DND-41 (cell line): ENCODE results near the gene ALAS1.

Source experiments
- ATAC-seq: fragments of 200-7000 bp; cut with Tn5 transposase; 3 replicates; pipeline ENCODE4 v1.9.1; 2021; ENCODE audit warnings: low read depth; ENCODE audit not compliant: insufficient read depth
- DNase-seq: peaks from one replicate; pipeline ENCODE4 v3.0.0-alpha.2; 2020
- H2AFZ ChIP-seq: 2 replicates; pipeline ENCODE4 v1.6.0; 2012; ENCODE audit warnings: low read depth, low read length
- H3K27ac ChIP-seq: 2 replicates; pipeline ENCODE4 v1.5.1; 2012; ENCODE audit warnings: low read length, inconsistent platforms
- H3K27me3 ChIP-seq: fragments of 200-600 bp; sonication (generic); 2 replicates; pipeline ENCODE4 v1.6.0; 2012; ENCODE audit warnings: low read length, mild to moderate bottlenecking, inconsistent platforms; ENCODE audit not compliant: insufficient read depth, poor library complexity
- H3K36me3 ChIP-seq: 2 replicates; pipeline ENCODE4 v1.5.1; 2012; ENCODE audit warnings: low read length, inconsistent platforms; ENCODE audit not compliant: insufficient read depth
- H3K4me1 ChIP-seq: 2 replicates; pipeline ENCODE4 v1.5.1; 2012; ENCODE audit warnings: mild to moderate bottlenecking, low read length; ENCODE audit not compliant: insufficient read depth
- H3K4me2 ChIP-seq: 2 replicates; pipeline ENCODE4 v1.6.0; 2012; ENCODE audit warnings: mild to moderate bottlenecking, moderate library complexity, low read length, inconsistent platforms; ENCODE audit not compliant: insufficient read depth
- H3K4me3 ChIP-seq, 2 experiments: fragments of 200-600 bp in 1 of 2; shearing (Covaris generic) in 1 of 2; 2 replicates each; pipeline ENCODE4 v1.5.1; 2012 to 2016; ENCODE audit warnings: inconsistent platforms in 2 of 2, low read length in 2 of 2, mild to moderate bottlenecking in 2 of 2, low read depth in 1 of 2, moderate library complexity in 1 of 2
- H3K79me2 ChIP-seq: 2 replicates; pipeline ENCODE4 v1.6.0; 2012; ENCODE audit warnings: low read length, inconsistent platforms; ENCODE audit not compliant: insufficient read depth
- H3K9ac ChIP-seq: 2 replicates; pipeline ENCODE4 v1.6.0; 2012; ENCODE audit warnings: low read depth, mild to moderate bottlenecking, inconsistent platforms, low read length, moderate library complexity
- H3K9me3 ChIP-seq: 2 replicates; pipeline ENCODE4 v1.5.1; 2012; ENCODE audit warnings: low read length, moderate library complexity, mild to moderate bottlenecking, inconsistent platforms; ENCODE audit not compliant: insufficient read depth, severe bottlenecking
- H4K20me1 ChIP-seq: 2 replicates; pipeline ENCODE4 v1.6.0; 2012; ENCODE audit warnings: low read length; ENCODE audit not compliant: insufficient read depth
- EZH2 ChIP-seq: IDR thresholded peaks from 3 replicates; pipeline ENCODE4 v1.6.1; 2012; ENCODE audit warnings: borderline replicate concordance, low read depth, mild to moderate bottlenecking, moderate library complexity, low read length, inconsistent platforms; ENCODE audit not compliant: severe bottlenecking
- TF ChIP-seq, protein P1 (sequence below): IDR thresholded peaks from 2 replicates; pipeline ENCODE4 v1.5.1; 2012; ENCODE audit warnings: borderline replicate concordance, low read length, moderate library complexity, mild to moderate bottlenecking; ENCODE audit not compliant: poor library complexity, severe bottlenecking; ENCODE audit errors: extremely low read depth

ALAS1 gene

GRCh38 chr3:52253314-52254304 is 55.6 kb downstream of the ALAS1 start:
- Histone ChIP-seq H3K4me2 (peak overlapping the region; percentile 48), H3K27me3 (no peaks in the 10 kb centered on the region), H3K9ac (peak overlapping the region; percentile 34), H3K9me3 (no peaks in the 10 kb centered on the region), H3K4me3 (peak overlapping the region in 1 of 2 experiments; percentile 8; a peak in 1 of 4 replicates), H4K20me1 (peaks cover 43% of the 10 kb centered on the region), H3K27ac (peak overlapping the region; percentile 86), H3K4me1 (peaks cover 54% of the 10 kb centered on the region), H3K36me3 (peaks cover 94% of the 10 kb centered on the region), H2AFZ (no peak overlapping the region), H3K79me2 (peaks cover 31% of the 10 kb centered on the region)
- TF ChIP-seq, protein P1, sequence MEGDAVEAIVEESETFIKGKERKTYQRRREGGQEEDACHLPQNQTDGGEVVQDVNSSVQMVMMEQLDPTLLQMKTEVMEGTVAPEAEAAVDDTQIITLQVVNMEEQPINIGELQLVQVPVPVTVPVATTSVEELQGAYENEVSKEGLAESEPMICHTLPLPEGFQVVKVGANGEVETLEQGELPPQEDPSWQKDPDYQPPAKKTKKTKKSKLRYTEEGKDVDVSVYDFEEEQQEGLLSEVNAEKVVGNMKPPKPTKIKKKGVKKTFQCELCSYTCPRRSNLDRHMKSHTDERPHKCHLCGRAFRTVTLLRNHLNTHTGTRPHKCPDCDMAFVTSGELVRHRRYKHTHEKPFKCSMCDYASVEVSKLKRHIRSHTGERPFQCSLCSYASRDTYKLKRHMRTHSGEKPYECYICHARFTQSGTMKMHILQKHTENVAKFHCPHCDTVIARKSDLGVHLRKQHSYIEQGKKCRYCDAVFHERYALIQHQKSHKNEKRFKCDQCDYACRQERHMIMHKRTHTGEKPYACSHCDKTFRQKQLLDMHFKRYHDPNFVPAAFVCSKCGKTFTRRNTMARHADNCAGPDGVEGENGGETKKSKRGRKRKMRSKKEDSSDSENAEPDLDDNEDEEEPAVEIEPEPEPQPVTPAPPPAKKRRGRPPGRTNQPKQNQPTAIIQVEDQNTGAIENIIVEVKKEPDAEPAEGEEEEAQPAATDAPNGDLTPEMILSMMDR = peak; percentile 10
- no peak for TF ChIP-seq EZH2
- DNase-seq (peak; percentile 90), ATAC-seq (peak; percentile 94)

DNA sequence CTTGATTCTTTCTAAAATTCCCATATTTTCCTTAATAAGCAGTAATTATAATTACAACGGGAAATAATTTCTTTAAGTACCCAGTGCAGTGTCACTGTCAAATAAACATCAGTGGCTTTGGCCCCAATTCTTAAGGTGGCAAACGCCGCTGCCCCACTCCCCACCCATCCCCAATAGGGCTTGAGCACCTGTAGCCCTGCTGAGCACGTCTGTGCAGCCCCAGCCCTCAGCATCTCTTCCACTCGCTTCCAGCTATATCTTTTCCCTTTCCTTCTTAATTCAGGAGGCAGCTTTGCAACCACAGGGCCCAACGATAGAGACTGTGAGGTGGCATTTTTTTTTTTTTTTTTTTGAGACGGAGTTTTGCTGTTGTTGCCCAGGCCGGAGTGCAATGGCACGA is 56.6 kb downstream of the ALAS1 start:
- Histone ChIP-seq H3K4me3 (no peak overlapping the region), H3K36me3 (peaks cover 94% of the 10 kb centered on the region), H3K79me2 (peaks cover 38% of the 10 kb centered on the region), H3K9me3 (no peaks in the 10 kb centered on the region), H3K4me1 (peaks cover 56% of the 10 kb centered on the region), H3K4me2 (0 out of 2 replicates have a peak overlapping the region, but pooled peaks have one; percentile 48), H2AFZ (no peak overlapping the region), H3K9ac (no peak overlapping the region; the same call in 1 of the 2 replicates), H4K20me1 (peaks cover 44% of the 10 kb centered on the region), H3K27me3 (no peaks in the 10 kb centered on the region), H3K27ac (no peak overlapping the region; the same call in 1 of the 2 replicates)
- DNase-seq = no peak
- no peak for ATAC-seq
- TF ChIP-seq, protein P1 = no peak

DNA sequence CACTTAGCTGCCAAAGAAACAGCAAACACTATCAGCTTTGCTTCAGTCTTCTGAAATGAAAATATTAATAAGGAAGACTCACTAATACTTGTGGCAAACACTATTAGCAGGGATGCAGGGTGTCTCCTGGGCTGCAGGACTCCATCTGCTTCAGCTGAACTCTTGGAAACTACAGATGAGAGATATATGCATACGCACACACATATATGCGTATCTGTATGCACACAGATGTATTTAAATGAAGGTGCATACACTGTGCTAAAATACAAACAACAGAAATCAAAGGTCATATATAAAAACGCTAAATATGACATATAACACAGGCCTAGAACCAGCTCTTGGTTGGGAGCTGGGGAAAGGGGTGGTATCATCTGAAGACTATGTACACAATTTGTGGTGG is 58.2 kb downstream of the ALAS1 start:
- DNase-seq (no peak), ATAC-seq (no peak)
- H3K36me3 ChIP-seq = peaks cover 95% of the 10 kb centered on the region
- no peak overlapping the region for H3K4me3 ChIP-seq
- no peak overlapping the region for H3K9ac ChIP-seq
- H3K4me1 ChIP-seq = peaks cover 56% of the 10 kb centered on the region
- peaks cover 40% of the 10 kb centered on the region for H4K20me1 ChIP-seq
- no peak overlapping the region for H2AFZ ChIP-seq
- no peak overlapping the region for H3K4me2 ChIP-seq
- peaks cover 46% of the 10 kb centered on the region for H3K79me2 ChIP-seq
- TF ChIP-seq EZH2 = no peak
- TF ChIP-seq, protein P1 = no peak
- no peaks in the 10 kb centered on the region for H3K9me3 ChIP-seq
- H3K27ac ChIP-seq = 0 out of 2 replicates have a peak overlapping the region, but pooled peaks have one; percentile 1
- H3K27me3 ChIP-seq = no peaks in the 10 kb centered on the region
